ENCODE measurements around the gene PPM1N.
"Not testable (repeated sequence)": the region's sequence is repeated elsewhere in the genome, so short reads cannot be mapped to it uniquely, and the experiment has no call there.

Gene PPM1N

GRCh38 chr19:45508861-45509691 is 10.8 kb downstream of the PPM1N start:
- DNase-seq (ENCODE audit: low spot score) = no peak

- DNase-seq (ENCODE audit: low spot score) = no peak
Measured at GRCh38 chr19:45509692-45510015, 11.4 kb downstream of the PPM1N start.

GRCh38 chr19:45510352-45510751 is 12.1 kb downstream of the PPM1N start:
- not testable (repeated sequence) for DNase-seq (ENCODE audit: low spot score)

GRCh38 chr19:45511074-45511473 is 12.8 kb downstream of the PPM1N start:
- no peak for DNase-seq (ENCODE audit: low spot score)

- DNase-seq (ENCODE audit: low spot score) = no peak
Measured at GRCh38 chr19:45512881-45513483, 14.7 kb downstream of the PPM1N start.

- no peak for DNase-seq (ENCODE audit: low spot score)
Measured at GRCh38 chr19:45514376-45515051, 16.3 kb downstream of the PPM1N start.

- no peak for DNase-seq (ENCODE audit: low spot score)
Measured at GRCh38 chr19:45515081-45515624, 16.9 kb downstream of the PPM1N start.

- DNase-seq (ENCODE audit: low spot score) = no peak
Measured at GRCh38 chr19:45515807-45516401, 17.7 kb downstream of the PPM1N start.

GRCh38 chr19:45517238-45517637 is 19.0 kb downstream of the PPM1N start:
- no peak for DNase-seq (ENCODE audit: low spot score)

- no peak for DNase-seq (ENCODE audit: low spot score)
Measured at GRCh38 chr19:45517641-45518468, 19.6 kb downstream of the PPM1N start.

GRCh38 chr19:45518469-45518826 is 20.2 kb downstream of the PPM1N start:
- no peak for DNase-seq (ENCODE audit: low spot score)

- no peak for DNase-seq (ENCODE audit: low spot score)
Measured at GRCh38 chr19:45522010-45522941, 24.0 kb downstream of the PPM1N start.

GRCh38 chr19:45523642-45524256 is 25.5 kb downstream of the PPM1N start:
- peak; percentile 92 for DNase-seq (ENCODE audit: low spot score)

GRCh38 chr19:45524575-45525129 is 26.4 kb downstream of the PPM1N start:
- no peak for DNase-seq (ENCODE audit: low spot score)

- DNase-seq (ENCODE audit: low spot score) = peak; percentile 88
Measured at GRCh38 chr19:45526143-45526542, 27.9 kb downstream of the PPM1N start.

GRCh38 chr19:45526971-45527370 is 28.7 kb downstream of the PPM1N start:
- DNase-seq (ENCODE audit: low spot score) = no peak

- DNase-seq (ENCODE audit: low spot score) = no peak
Measured at GRCh38 chr19:45527731-45528130, 29.5 kb downstream of the PPM1N start.

GRCh38 chr19:45528149-45528743 is 30.0 kb downstream of the PPM1N start:
- no peak for DNase-seq (ENCODE audit: low spot score)

GRCh38 chr19:45528744-45529419 is 30.6 kb downstream of the PPM1N start:
- no peak for DNase-seq (ENCODE audit: low spot score)

Data from D341Med (cell line).